ENCODE data around the gene INTS7. TPM values are rescaled to one million over a fixed set of nuclear protein-coding genes. Genes with fewer than 3 reads are reported as not detected.
A peak's percentile ranks its signal among the peaks of the same experiment; 100 is the strongest.

Gene INTS7, protein sequence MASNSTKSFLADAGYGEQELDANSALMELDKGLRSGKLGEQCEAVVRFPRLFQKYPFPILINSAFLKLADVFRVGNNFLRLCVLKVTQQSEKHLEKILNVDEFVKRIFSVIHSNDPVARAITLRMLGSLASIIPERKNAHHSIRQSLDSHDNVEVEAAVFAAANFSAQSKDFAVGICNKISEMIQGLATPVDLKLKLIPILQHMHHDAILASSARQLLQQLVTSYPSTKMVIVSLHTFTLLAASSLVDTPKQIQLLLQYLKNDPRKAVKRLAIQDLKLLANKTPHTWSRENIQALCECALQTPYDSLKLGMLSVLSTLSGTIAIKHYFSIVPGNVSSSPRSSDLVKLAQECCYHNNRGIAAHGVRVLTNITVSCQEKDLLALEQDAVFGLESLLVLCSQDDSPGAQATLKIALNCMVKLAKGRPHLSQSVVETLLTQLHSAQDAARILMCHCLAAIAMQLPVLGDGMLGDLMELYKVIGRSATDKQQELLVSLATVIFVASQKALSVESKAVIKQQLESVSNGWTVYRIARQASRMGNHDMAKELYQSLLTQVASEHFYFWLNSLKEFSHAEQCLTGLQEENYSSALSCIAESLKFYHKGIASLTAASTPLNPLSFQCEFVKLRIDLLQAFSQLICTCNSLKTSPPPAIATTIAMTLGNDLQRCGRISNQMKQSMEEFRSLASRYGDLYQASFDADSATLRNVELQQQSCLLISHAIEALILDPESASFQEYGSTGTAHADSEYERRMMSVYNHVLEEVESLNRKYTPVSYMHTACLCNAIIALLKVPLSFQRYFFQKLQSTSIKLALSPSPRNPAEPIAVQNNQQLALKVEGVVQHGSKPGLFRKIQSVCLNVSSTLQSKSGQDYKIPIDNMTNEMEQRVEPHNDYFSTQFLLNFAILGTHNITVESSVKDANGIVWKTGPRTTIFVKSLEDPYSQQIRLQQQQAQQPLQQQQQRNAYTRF
- total RNA-seq (10 to 100 TPM in 4 of 9 donors, 1 to 10 TPM in 5; 5.8 to 12.9 (median 9.5) TPM), polyA plus RNA-seq (1 to 10 TPM; 3.6 to 9.1 TPM)
- long read RNA-seq, donor 1, full-length matches to known transcripts = 2 of 6 reads
- long read RNA-seq, donor 1, partial matches to known transcripts = 2 of 6 reads
- long read RNA-seq, donor 1, other reads (novel, unspliced or antisense) = 2 of 6 reads
- long read RNA-seq, donor 2, full-length matches to known transcripts = 18 of 29 reads
- long read RNA-seq, donor 2, partial matches to known transcripts = 7 of 29 reads
- long read RNA-seq, donor 2, other reads (novel, unspliced or antisense) = 4 of 29 reads
- long read RNA-seq, donor 3, full-length matches to known transcripts = 4 of 8 reads
- long read RNA-seq, donor 3, partial matches to known transcripts = 3 of 8 reads
- long read RNA-seq, donor 3, other reads (novel, unspliced or antisense) = 1 of 8 reads

DNA sequence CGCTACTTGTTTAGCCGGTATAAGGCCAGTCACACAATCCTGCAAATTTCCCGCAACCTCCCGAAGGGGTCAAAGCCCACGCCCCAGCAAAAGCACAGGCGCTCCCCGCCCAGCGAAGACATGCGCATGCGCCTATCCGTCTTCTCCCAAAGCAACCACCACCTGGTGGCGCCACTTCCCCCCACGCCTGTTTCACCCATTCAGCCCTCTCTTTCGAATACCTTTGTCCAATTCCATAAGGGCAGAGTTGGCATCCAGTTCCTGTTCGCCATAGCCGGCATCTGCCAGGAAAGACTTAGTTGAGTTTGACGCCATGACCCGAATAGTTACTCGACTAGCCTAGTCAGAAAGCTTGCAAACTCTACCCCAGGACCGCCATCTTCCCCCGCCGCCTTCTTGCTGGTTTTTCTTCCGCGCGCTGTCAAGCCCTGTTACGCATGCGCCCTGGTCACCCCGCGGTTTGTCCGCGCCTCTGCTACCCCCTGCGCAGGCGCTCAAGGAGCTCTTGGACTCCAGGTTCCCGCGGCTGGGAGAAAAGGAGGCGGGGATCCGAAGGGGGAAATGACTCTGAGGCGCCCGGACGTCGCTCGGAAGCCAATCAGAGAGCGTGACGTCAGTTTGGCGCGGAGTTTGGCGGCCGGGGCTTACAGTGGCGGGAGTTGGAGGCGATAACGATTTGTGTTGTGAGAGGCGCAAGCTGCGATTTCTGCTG, at the start of gene INTS7, which contains the start of gene DTL:
Gene INTS7, minus strand, starts transcription at position 435 of the 712 bp plus-strand sequence. Its CDS starts 120 bp downstream, at position 315.
Gene DTL, plus strand, starts transcription at position 626 of the 712 bp plus-strand sequence. CDS start 143 bp downstream, outside the sequence.
- Histone ChIP-seq H3K27me3 (no peaks in the 10 kb centered on the region), H3K4me3 (peak within 1 kb of the TSS; percentile 35 to 79 (median 62)), H3K27ac (peak within 1 kb of the TSS; percentile 72 to 93 (median 88)), H3K9me3 (no peaks in the 10 kb centered on the region), H3K36me3 (no peaks in the 10 kb centered on the region), H3K4me1 (peaks cover 0 to 49% (median 22%) of the 10 kb centered on the region in 12 donors)
- intact Hi-C loops (cut with DNase I) = loop anchor here in 5 of 10 donors (1.0 to 10.0 kb wide), 5 partner anchors 200 to 421 kb away; partner anchors contain the start of gene LPGAT1 (in 1 of the 5)
- TF ChIP-seq, protein P1, sequence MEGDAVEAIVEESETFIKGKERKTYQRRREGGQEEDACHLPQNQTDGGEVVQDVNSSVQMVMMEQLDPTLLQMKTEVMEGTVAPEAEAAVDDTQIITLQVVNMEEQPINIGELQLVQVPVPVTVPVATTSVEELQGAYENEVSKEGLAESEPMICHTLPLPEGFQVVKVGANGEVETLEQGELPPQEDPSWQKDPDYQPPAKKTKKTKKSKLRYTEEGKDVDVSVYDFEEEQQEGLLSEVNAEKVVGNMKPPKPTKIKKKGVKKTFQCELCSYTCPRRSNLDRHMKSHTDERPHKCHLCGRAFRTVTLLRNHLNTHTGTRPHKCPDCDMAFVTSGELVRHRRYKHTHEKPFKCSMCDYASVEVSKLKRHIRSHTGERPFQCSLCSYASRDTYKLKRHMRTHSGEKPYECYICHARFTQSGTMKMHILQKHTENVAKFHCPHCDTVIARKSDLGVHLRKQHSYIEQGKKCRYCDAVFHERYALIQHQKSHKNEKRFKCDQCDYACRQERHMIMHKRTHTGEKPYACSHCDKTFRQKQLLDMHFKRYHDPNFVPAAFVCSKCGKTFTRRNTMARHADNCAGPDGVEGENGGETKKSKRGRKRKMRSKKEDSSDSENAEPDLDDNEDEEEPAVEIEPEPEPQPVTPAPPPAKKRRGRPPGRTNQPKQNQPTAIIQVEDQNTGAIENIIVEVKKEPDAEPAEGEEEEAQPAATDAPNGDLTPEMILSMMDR (IDR thresholded peaks at IDR 0.05) = peak; percentile 87 to 99 (median 94)
- TF ChIP-seq POLR2A (IDR thresholded peaks at IDR 0.05) = peak in 1 of 2 donors; percentile 48
- peak; percentile 98 to 99 (median 98) for ATAC-seq
- peak; percentile 99 to 100 (median 99) for DNase-seq
- WGBS, 4 donors = 0 to 1% (median 0%) methylated on average over 47 to 53 of the region's 53 CpGs

DNA sequence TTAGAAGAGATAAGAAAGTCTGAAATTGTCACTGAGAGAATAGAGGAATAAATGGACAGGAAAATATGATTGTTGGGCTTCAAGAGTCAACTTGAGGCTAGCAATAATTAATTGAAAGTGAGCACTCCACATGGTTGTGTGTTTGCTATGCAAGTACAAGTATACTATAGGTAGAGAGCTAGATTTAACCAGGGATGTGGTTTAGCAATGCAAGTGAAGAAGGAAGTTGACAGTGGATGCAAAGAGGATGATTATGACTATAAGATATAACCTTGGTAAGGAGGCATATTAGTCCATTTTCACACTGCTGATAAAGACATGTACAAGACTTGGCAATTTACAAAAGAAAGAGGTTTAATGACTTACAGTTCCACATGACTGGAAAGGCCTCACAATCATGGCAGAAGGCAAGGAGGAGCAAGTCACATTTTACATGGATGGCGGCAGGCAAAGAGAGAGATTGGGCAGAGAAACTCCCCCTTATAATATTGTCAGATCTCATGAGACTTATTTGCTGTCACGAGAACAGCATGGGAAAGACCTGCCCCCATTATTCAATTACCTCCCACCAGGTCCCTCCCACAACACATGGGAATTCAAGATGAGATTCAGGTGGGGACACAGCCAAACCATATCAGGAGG, 47.5 kb upstream of the INTS7 start:
- intact Hi-C loops (cut with DNase I) = loop anchor here in 1 of 10 donors (10.0 kb wide), 1 partner anchor 152 kb away; no protein-coding TSS in a partner anchor
- Histone ChIP-seq H3K4me1 (peaks cover 0 to 15% (median 4%) of the 10 kb centered on the region in 12 donors), H3K27me3 (no peaks in the 10 kb centered on the region), H3K36me3 (no peaks in the 10 kb centered on the region), H3K9me3 (no peaks in the 10 kb centered on the region), H3K4me3 (no peak overlapping the region), H3K27ac (no peak overlapping the region)
- TF ChIP-seq, protein P1 (IDR thresholded peaks at IDR 0.05) = no peak
- TF ChIP-seq POLR2A (IDR thresholded peaks at IDR 0.05) = no peak
- 86 to 96% (median 93%) methylated on average over 2 of the region's 2 CpGs for WGBS, 4 donors
- no peak for DNase-seq
- ATAC-seq = no peak

DNA sequence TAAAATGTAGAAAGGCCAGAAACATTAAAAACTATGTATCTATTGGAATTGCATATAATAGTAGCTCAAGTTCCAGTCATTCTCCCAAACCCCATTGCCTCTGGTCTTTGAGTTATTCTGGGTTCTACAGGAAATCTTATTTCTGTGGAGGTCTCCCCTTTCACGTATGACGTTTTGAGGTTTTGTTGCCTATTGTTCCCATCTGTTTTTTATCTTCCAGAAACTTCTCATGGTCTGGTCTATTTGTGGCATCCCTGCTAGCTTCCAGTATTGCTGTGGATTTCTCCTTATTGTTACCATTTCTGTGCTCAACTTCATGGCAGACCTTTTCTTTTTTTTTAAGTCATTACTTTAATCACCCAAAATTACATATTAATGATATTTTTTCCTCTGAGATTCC, 43.5 kb upstream of the INTS7 start:
- H3K27me3 ChIP-seq = no peaks in the 10 kb centered on the region
- H3K9me3 ChIP-seq = no peaks in the 10 kb centered on the region
- H3K36me3 ChIP-seq = no peaks in the 10 kb centered on the region
- 40 to 60% (median 48%) methylated on average over 2 of the region's 2 CpGs for WGBS, 4 donors
- intact Hi-C loops (cut with DNase I) = loop anchor here in 2 of 10 donors (5.0 to 10.0 kb wide), 2 partner anchors 33 to 86 kb away; no protein-coding TSS in a partner anchor
- peaks cover 0 to 10% (median 0%) of the 10 kb centered on the region in 12 donors for H3K4me1 ChIP-seq
- H3K27ac ChIP-seq = no peak overlapping the region
- H3K4me3 ChIP-seq = no peak overlapping the region
- no peak for DNase-seq
- TF ChIP-seq POLR2A (IDR thresholded peaks at IDR 0.05) = no peak
- TF ChIP-seq, protein P1 (IDR thresholded peaks at IDR 0.05) = no peak
- ATAC-seq = no peak
